K562 (cell line): ENCODE results near the gene HRAS. TPM values are rescaled to one million over a fixed set of nuclear protein-coding genes. Genes with fewer than 3 reads are reported as not detected.

Experiments used
- ATAC-seq: fragments of 200-7000 bp; cut with Tn5 transposase; 3 replicates; pipeline ENCODE4 v1.9.1; 2020; ENCODE audit warnings: moderate library complexity
- BruUV-seq: library from RNA; stranded (reverse); fragments of 400-500 nt; replicated peaks from 2 replicates; lab custom pipeline; 2021; lab: Mats Ljungman, UMichigan
- CTCF ChIA-PET: fragments of 300-600 bp; formaldehyde crosslinking; extraction: SDS; loops from one replicate; lab custom pipeline; 2021; ENCODE audit warnings: low intra/inter-chr PET ratio; lab: Yijun Ruan, JAX
- POLR2A ChIA-PET: fragments of 300-600, 350-650 bp; sonication (Branson Sonifier 250); formaldehyde crosslinking; extraction: SDS; loops from one replicate; lab custom pipeline; 2021; ENCODE audit warnings: antibody characterized with exemption, inconsistent platforms; lab: Yijun Ruan, JAX
- DNase-seq, 4 experiments: peaks; one replicate each; pipeline versions ENCODE4 v3.0.0 to v3.0.0-alpha.2; 2011 to 2018; ENCODE audit warnings: low spot score in 3 of 4, mixed read lengths in 3 of 4; ENCODE audit errors: extremely low read depth in 1 of 4
- FAIRE-seq: peaks from 2 replicates; lab custom pipeline; 2011; peaks lifted over from hg19 to GRCh38; lab: Jason Lieb, UNC
- H2AFZ ChIP-seq: 2 replicates; pipeline ENCODE4 v1.6.0; 2011; ENCODE audit warnings: low read depth, low read length, control low read depth, inconsistent platforms
- H3K27ac ChIP-seq: fragments of 200-600 bp; 3 replicates; pipeline ENCODE4 v1.8.0; 2011; ENCODE audit warnings: low read depth, mild to moderate bottlenecking, control low read depth, inconsistent platforms, low read length, moderate library complexity, mixed read lengths; ENCODE audit errors: extremely low read depth
- H3K27me3 ChIP-seq, 2 experiments: fragments of 300-600 bp in 1 of 2; 2 replicates in 1 of 2; 3 replicates in 1 of 2; pipeline versions ENCODE4 v1.6.0 to v1.8.0; 2011; ENCODE audit warnings: inconsistent platforms in 2 of 2, low read length in 2 of 2, mild to moderate bottlenecking in 1 of 2, mixed read lengths in 1 of 2, moderate library complexity in 1 of 2; ENCODE audit not compliant: control insufficient read depth in 2 of 2, insufficient read depth in 2 of 2
- H3K36me3 ChIP-seq: fragments of 300-600 bp; 3 replicates; pipeline ENCODE4 v1.8.0; 2011; ENCODE audit warnings: mild to moderate bottlenecking, low read length, inconsistent platforms; ENCODE audit not compliant: control insufficient read depth, insufficient read depth
- H3K4me1 ChIP-seq, 2 experiments: fragments of 200-600 bp in 1 of 2; replicated peaks in 1 of 2; 2 replicates in 1 of 2; 3 replicates in 1 of 2; pipeline versions ENCODE4 v1.5.1 to v1.8.0; 2011; ENCODE audit warnings: inconsistent platforms in 2 of 2, low read length in 2 of 2, mild to moderate bottlenecking in 1 of 2, mixed read lengths in 1 of 2, moderate library complexity in 1 of 2; ENCODE audit not compliant: control insufficient read depth in 2 of 2, insufficient read depth in 2 of 2
- H3K4me2 ChIP-seq: 2 replicates; pipeline ENCODE4 v1.6.1; 2011; ENCODE audit warnings: low read length, control low read depth, inconsistent platforms, mixed read lengths; ENCODE audit not compliant: insufficient read depth
- H3K4me3 ChIP-seq: fragments of 200-600 bp; sonication (generic), shearing (Covaris generic); 2 replicates; pipeline ENCODE4 v1.5.1; 2016; ENCODE audit warnings: control low read depth, inconsistent platforms
- H3K79me2 ChIP-seq: fragments of 200-600 bp; 3 replicates; pipeline ENCODE4 v1.8.0; 2011; ENCODE audit warnings: low read length, inconsistent platforms; ENCODE audit not compliant: control insufficient read depth, insufficient read depth
- H3K9ac ChIP-seq, 2 experiments: 2 replicates each; pipeline versions ENCODE4 v1.6.0 to v1.6.1; 2011; ENCODE audit warnings: low read depth in 2 of 2, low read length in 2 of 2, control low read depth in 1 of 2, inconsistent platforms in 1 of 2, mild to moderate bottlenecking in 1 of 2, mixed read lengths in 1 of 2; ENCODE audit not compliant: insufficient read depth in 1 of 2
- H3K9me1 ChIP-seq: one replicate; pipeline ENCODE4 v1.6.0; 2011; ENCODE audit warnings: inconsistent platforms, mild to moderate bottlenecking, low read length, moderate library complexity; ENCODE audit not compliant: control insufficient read depth, insufficient read depth
- H3K9me3 ChIP-seq: replicated peaks from 2 replicates; pipeline ENCODE4 v1.5.1; 2011; ENCODE audit warnings: low read depth, low read length, inconsistent platforms; ENCODE audit not compliant: control insufficient read depth, insufficient read depth
- H4K20me1 ChIP-seq: replicated peaks from 2 replicates; pipeline ENCODE4 v1.6.1; 2011; ENCODE audit warnings: low read length, inconsistent platforms, mixed read lengths; ENCODE audit not compliant: control insufficient read depth, insufficient read depth
- CREM ChIP-seq: IDR thresholded peaks from 2 replicates; pipeline ENCODE4 v1.6.1; 2014; ENCODE audit warnings: antibody characterized with exemption, low read depth
- KLF1 ChIP-seq: fragments of 450-650 bp; IDR thresholded peaks from 2 replicates; pipeline ENCODE4 v1.6.1; 2016; ENCODE audit warnings: missing genetic modification characterization, missing compliant biosample characterization
- POLR2A ChIP-seq: fragments of 450-650 bp; conservative IDR thresholded peaks from 2 replicates; pipeline ENCODE4 v1.6.1; 2016
- PTTG1 ChIP-seq: fragments of 450-650 bp; IDR thresholded peaks from 2 replicates; pipeline ENCODE4 v1.6.1; 2016; ENCODE audit warnings: low read depth, mild to moderate bottlenecking, missing genetic modification characterization, missing compliant biosample characterization
- ZNF76 ChIP-seq: fragments of 250-450 bp; sonication (Bioruptor Pico); IDR thresholded peaks from 2 replicates; pipeline ENCODE4 v1.4.0; 2020; ENCODE audit warnings: mild to moderate bottlenecking, moderate library complexity, borderline replicate concordance
- WGBS: fragments of 100-300 bp; shearing (Covaris generic); methylation state at CpG from one replicate; pipeline ENCODE4 v1.1.6; 2016; ENCODE audit warnings: low coverage, mixed read lengths; ENCODE audit not compliant: insufficient coverage; ENCODE audit errors: missing lambda C conversion rate; 5-methylcytosine and 5-hydroxymethylcytosine counted together
- in situ Hi-C: fragments of 300-500 bp; cut with MboI; formaldehyde crosslinking; loops from 4 replicates; pipeline ENCODE4 v1.15.0; 2018; ENCODE audit warnings: inconsistent platforms, mixed read lengths
- intact Hi-C: fragments of 100-400 bp; cut with micrococcal nuclease; formaldehyde crosslinking; loops from 2 replicates; pipeline ENCODE4 v1.14.2; 2022
- polyA plus RNA-seq, 8 experiments: library from polyadenylated mRNA; depleted of rRNA in 4 of 8; stranded (reverse) in 5 of 8; unstranded in 3 of 8; fragments of >200 nt; fragmentation: Nextera tagmentation in 2 of 8; fragmentation: Illumina TruSeq in 1 of 8; extraction: Ambion mirVana in 2 of 8; extraction: Trizol in 1 of 8; gene quantifications; 2 replicates each; pipeline versions ENCODE4 v1.2.1 to v1.2.3, GENCODE V29; 2011 to 2014; ENCODE audit warnings: inconsistent platforms in 1 of 8, missing spikeins in 1 of 8
- total RNA-seq, 7 experiments: library from RNA; depleted of rRNA in 6 of 7; stranded (reverse); fragments of >200 nt in 6 of 7; fragmentation: Illumina TruSeq in 2 of 7; extraction: Trizol in 2 of 7; gene quantifications; 2 replicates each; pipeline versions ENCODE4 v1.2.1 to v1.2.3, GENCODE V29; 2011 to 2021; ENCODE audit warnings: low replicate concordance in 1 of 7

The HRAS gene
- total and polyA plus RNA-seq, 9 of the 15 experiments (the other 6 are each of a cell fraction or from before 2014, with no cell fraction given): 2.8 to 73.5 (median 29.6) TPM

DNA sequence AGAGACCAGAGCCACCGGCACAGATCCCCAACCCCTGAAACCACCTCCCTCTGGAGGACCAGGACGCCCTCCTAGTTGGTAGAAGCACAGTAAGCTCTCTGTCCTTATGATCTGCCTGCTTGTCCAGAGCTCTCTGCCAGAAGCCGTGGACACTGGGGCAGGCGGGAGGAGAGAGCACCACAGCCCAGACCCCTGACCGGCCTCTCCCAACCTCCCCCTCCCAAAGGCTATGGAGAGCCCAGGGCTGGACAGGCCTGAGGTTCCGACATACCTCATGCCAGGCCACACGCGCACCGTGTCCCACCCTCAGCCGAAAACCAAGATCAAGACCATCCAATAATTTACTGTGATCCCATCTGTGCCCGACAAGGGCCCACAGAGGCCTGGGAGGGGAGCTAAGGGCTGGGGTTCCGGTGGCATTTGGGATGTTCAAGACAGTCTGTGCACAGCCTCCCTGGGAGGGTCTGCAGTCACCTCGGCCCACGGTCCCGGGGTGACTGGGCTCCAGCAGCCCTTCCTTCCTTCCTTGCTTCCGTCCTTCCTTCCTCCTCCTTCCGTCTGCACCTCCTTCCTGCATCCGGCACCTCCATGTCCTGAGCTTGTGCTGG lies 3.4 kb downstream of the HRAS start:
- CTCF ChIA-PET: no interaction called here
- no peak overlapping the region for H2AFZ ChIP-seq
- WGBS: 92% methylated on average over 13 of the region's 18 CpGs
- peak overlapping the region in 1 of 2 experiments; percentile 64; a peak in 1 of 4 replicates for H3K9ac ChIP-seq
- no peaks in the 10 kb centered on the region for H3K9me3 ChIP-seq
- no peaks in the 10 kb centered on the region for H3K27me3 ChIP-seq
- ATAC-seq (no peak), FAIRE-seq (no peak), DNase-seq (no peak)
- H3K4me2 ChIP-seq: no peak overlapping the region
- H4K20me1 ChIP-seq: 0 out of 2 replicates have a peak, but pooled peaks cover 4% of the 10 kb centered on the region
- BruUV-seq: no TSS peak
- peaks cover 12 to 78% of the 10 kb centered on the region in 2 experiments for H3K4me1 ChIP-seq
- no peak overlapping the region for H3K27ac ChIP-seq
- no peaks in the 10 kb centered on the region for H3K9me1 ChIP-seq
- TF ChIP-seq ZNF76: no peak
- no peak for TF ChIP-seq KLF1 (tag)
- TF ChIP-seq POLR2A: 0 out of 2 replicates have a peak, but pooled peaks have one; percentile 19
- TF ChIP-seq PTTG1 (tag): no peak
- TF ChIP-seq CREM: no peak
- intact Hi-C loops (no loop called here), in situ Hi-C loops (no loop called here)
- no peak overlapping the region for H3K4me3 ChIP-seq
- H3K79me2 ChIP-seq: peaks cover 17% of the 10 kb centered on the region
- peaks cover 35% of the 10 kb centered on the region; the same call in 1 of the 3 replicates for H3K36me3 ChIP-seq
- POLR2A ChIA-PET: interaction anchor here (0.8 kb wide), 2 partner anchors 11 to 14 kb away, joined by 3 to 5 read pairs; no protein-coding TSS in a partner anchor
